KMS-11 (cell line): ENCODE data around the gene PRKD1.

Experiments
- H2AFZ ChIP-seq: fragments of 200-600 bp; sonication (generic); 2 replicates; pipeline ENCODE4 v1.6.1; 2016; ENCODE audit warnings: antibody characterized with exemption, mixed run types, low read depth
- H3K27ac ChIP-seq: fragments of 200-600 bp; sonication (generic); 2 replicates; pipeline ENCODE4 v1.6.1; 2016; ENCODE audit warnings: mild to moderate bottlenecking, mixed run types
- H3K27me3 ChIP-seq: fragments of 200-600 bp; sonication (generic); 2 replicates; pipeline ENCODE4 v1.6.1; 2017; ENCODE audit warnings: mild to moderate bottlenecking, low read depth, mixed run types, moderate library complexity; ENCODE audit not compliant: insufficient read depth
- H3K36me3 ChIP-seq: fragments of 200-600 bp; sonication (generic); 2 replicates; pipeline ENCODE4 v1.6.1; 2017; ENCODE audit warnings: mild to moderate bottlenecking, mixed run types; ENCODE audit not compliant: insufficient read depth
- H3K4me1 ChIP-seq: fragments of 200-600 bp; sonication (generic); 2 replicates; pipeline ENCODE4 v1.6.1; 2016; ENCODE audit warnings: mild to moderate bottlenecking, low read depth, mixed run types; ENCODE audit not compliant: poor library complexity, severe bottlenecking
- H3K4me2 ChIP-seq: fragments of 200-600 bp; sonication (generic); 2 replicates; pipeline ENCODE4 v1.7.0; 2016; ENCODE audit warnings: mild to moderate bottlenecking, mixed run types
- H3K4me3 ChIP-seq: fragments of 200-600 bp; sonication (generic); IDR thresholded peaks from 2 replicates; pipeline ENCODE4 v1.6.1; 2017; ENCODE audit warnings: low read depth, low read length, mixed read lengths; ENCODE audit not compliant: insufficient read depth
- H3K79me2 ChIP-seq: fragments of 200-600 bp; sonication (generic); 2 replicates; pipeline ENCODE4 v1.6.1; 2016; ENCODE audit warnings: low read depth, mixed run types; ENCODE audit not compliant: insufficient read depth
- H3K9ac ChIP-seq: fragments of 200-600 bp; sonication (generic); 2 replicates; pipeline ENCODE4 v1.6.1; 2016; ENCODE audit warnings: mild to moderate bottlenecking, mixed run types
- H4K20me1 ChIP-seq: fragments of 200-600 bp; sonication (generic); 2 replicates; pipeline ENCODE4 v1.6.1; 2016; ENCODE audit warnings: mild to moderate bottlenecking, mixed run types; ENCODE audit not compliant: insufficient read depth
- TF ChIP-seq, protein P1 (sequence below): fragments of 200-600 bp; sonication (generic); conservative IDR thresholded peaks from 2 replicates; pipeline ENCODE4 v1.6.1; 2017; ENCODE audit warnings: low read depth, mild to moderate bottlenecking, antibody characterized with exemption, low read length, moderate library complexity, mixed read lengths

PRKD1 gene

DNA sequence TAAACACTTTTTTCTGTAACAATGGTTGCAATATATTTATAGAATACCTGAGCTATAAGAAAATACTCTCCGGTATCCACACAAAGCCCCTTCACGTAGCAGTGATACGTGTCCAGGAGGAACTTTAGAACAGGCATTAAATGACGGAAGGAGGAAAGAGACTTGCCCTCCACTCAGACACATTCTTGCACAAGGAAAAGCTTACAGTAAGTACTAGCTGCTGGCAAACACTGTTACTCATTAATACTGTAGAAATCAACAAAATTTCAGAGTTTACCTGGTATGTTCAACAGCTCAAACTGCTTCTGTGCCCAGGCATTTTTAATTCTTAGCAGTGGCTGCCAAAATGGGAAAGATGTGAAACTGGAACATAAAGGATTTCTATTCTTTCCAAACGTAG lies 41.7 kb downstream of the PRKD1 start:
- no peak overlapping the region for H3K4me3 ChIP-seq

DNA sequence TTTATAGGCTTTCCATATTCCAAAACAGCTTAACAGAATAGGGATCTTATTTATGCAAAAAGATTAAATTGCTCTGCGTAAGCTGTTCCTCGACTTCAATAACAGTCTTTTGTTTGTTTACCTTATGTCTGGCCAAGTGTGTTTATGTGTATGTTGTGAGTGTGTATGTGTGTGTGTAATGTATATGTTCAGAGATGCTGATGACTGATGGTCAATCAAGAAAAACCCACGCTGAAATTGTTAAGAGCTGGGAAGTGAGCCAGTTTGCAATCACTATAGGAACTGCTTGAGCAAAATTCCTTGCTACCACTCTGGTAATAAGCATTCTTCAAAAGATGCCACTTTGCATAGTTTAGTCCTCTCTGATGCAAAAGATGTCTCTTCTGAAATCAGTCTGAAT lies 59.6 kb downstream of the PRKD1 start:
- no peak overlapping the region for H3K9ac ChIP-seq
- TF ChIP-seq, protein P1, sequence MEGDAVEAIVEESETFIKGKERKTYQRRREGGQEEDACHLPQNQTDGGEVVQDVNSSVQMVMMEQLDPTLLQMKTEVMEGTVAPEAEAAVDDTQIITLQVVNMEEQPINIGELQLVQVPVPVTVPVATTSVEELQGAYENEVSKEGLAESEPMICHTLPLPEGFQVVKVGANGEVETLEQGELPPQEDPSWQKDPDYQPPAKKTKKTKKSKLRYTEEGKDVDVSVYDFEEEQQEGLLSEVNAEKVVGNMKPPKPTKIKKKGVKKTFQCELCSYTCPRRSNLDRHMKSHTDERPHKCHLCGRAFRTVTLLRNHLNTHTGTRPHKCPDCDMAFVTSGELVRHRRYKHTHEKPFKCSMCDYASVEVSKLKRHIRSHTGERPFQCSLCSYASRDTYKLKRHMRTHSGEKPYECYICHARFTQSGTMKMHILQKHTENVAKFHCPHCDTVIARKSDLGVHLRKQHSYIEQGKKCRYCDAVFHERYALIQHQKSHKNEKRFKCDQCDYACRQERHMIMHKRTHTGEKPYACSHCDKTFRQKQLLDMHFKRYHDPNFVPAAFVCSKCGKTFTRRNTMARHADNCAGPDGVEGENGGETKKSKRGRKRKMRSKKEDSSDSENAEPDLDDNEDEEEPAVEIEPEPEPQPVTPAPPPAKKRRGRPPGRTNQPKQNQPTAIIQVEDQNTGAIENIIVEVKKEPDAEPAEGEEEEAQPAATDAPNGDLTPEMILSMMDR: no peak
- H3K27me3 ChIP-seq: no peaks in the 10 kb centered on the region
- no peaks in the 10 kb centered on the region for H3K79me2 ChIP-seq
- H3K4me3 ChIP-seq: no peak overlapping the region
- H4K20me1 ChIP-seq: no peaks in the 10 kb centered on the region
- H2AFZ ChIP-seq: no peak overlapping the region
- no peak overlapping the region for H3K27ac ChIP-seq
- H3K36me3 ChIP-seq: no peaks in the 10 kb centered on the region
- no peaks in the 10 kb centered on the region for H3K4me1 ChIP-seq
- H3K4me2 ChIP-seq: no peak overlapping the region

More for the DNA sequence above, 41.7 kb downstream of the PRKD1 start:
- H3K27me3 ChIP-seq: no peaks in the 10 kb centered on the region
- H2AFZ ChIP-seq: no peak overlapping the region
- H4K20me1 ChIP-seq: no peaks in the 10 kb centered on the region
- TF ChIP-seq, protein P1: no peak
- no peak overlapping the region for H3K27ac ChIP-seq
- no peak overlapping the region for H3K4me2 ChIP-seq
- H3K9ac ChIP-seq: no peak overlapping the region
- no peaks in the 10 kb centered on the region for H3K79me2 ChIP-seq
- H3K36me3 ChIP-seq: no peaks in the 10 kb centered on the region
- no peaks in the 10 kb centered on the region for H3K4me1 ChIP-seq

DNA sequence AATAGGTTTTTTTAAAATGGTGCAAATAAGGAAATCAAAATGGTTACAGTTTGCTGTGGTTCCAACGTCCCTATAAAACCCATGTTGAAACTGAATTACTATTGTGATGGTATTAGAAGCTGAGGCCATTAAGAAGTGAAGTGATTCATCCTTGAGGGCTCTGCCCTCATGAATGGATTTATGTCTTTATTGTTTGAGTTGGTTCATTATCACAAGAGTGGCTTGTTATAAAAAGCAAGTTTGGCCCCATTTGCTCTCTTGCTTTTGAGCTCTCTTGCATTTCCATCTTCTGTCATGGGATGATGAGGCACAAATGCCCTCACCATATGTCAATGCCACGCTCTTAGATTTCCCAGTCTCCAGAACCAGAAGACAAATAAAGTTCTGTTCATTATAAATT lies 62.3 kb downstream of the PRKD1 start:
- Histone ChIP-seq H3K27me3 (no peaks in the 10 kb centered on the region), H3K36me3 (no peaks in the 10 kb centered on the region), H3K79me2 (no peaks in the 10 kb centered on the region), H3K4me3 (no peak overlapping the region), H3K9ac (no peak overlapping the region), H2AFZ (no peak overlapping the region), H3K27ac (no peak overlapping the region), H4K20me1 (no peaks in the 10 kb centered on the region), H3K4me2 (no peak overlapping the region), H3K4me1 (no peaks in the 10 kb centered on the region)
- TF ChIP-seq, protein P1: no peak

DNA sequence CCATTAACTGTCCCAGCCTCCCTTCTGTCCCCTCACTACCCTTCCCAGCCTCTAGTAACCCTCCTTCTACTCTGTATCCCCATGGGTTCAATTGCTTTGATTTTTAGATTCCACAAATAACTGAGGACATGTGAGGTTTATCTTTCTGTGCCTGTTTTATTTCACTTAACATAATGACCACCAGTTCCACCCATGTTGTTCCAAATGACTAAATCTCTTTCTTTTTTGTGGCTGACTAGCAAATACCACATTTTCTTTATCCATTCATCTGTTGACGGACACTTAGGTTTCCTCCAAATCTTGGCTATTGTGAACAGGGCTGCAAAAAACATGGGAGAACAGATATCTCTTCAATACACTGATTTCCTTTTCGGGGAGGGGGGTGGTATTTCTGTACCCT lies 65.7 kb downstream of the PRKD1 start:
- no peaks in the 10 kb centered on the region for H3K79me2 ChIP-seq
- H3K27me3 ChIP-seq: no peaks in the 10 kb centered on the region
- TF ChIP-seq, protein P1: no peak
- no peaks in the 10 kb centered on the region for H4K20me1 ChIP-seq
- no peak overlapping the region for H3K9ac ChIP-seq
- no peak overlapping the region for H2AFZ ChIP-seq
- no peaks in the 10 kb centered on the region for H3K36me3 ChIP-seq
- H3K4me3 ChIP-seq: no peak overlapping the region
- H3K27ac ChIP-seq: no peak overlapping the region
- peaks cover 12% of the 10 kb centered on the region for H3K4me1 ChIP-seq
- no peak overlapping the region for H3K4me2 ChIP-seq
